Transverse colon (tissue), 3 donors: ENCODE measurements around the gene ZNF599.

Experiments used
- CTCF ChIP-seq, 5 experiments: fragments of 200-600 bp in 3 of 5; fragments of 450-650 bp in 2 of 5; sonication (generic) in 3 of 5; IDR thresholded peaks; 1 replicate in 2 of 5; 2 replicates in 3 of 5; pipeline ENCODE4 v1.5.1; 2016 to 2017; ENCODE audit warnings: antibody characterized with exemption in 5 of 5, inconsistent platforms in 3 of 5, mild to moderate bottlenecking in 2 of 5, moderate library complexity in 1 of 5
- POLR2A ChIP-seq: fragments of 450-650 bp; IDR thresholded peaks from one replicate; pipeline ENCODE4 v1.6.1; 2016; ENCODE audit warnings: antibody characterized with exemption, mild to moderate bottlenecking, moderate library complexity

DNA sequence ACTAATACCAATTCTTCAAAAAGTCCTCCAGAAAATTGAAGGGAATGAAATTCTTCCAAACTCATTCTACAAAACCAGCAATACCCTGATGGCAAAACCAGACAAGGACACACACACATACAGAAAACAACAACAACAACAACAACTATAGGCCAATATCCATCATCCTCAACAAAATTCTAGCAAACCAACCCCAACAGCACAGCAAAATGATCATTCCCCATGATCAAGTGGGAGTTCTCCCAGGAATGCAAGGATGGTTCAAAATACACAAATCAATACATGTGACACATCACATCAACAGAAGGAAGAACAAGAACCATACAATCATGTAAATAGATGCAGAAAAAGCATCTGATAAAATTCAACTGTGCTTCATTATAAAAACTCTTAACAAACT is 57.7 kb downstream of the ZNF599 start:
- TF ChIP-seq CTCF (IDR thresholded peaks at IDR 0.05) (no peak), POLR2A (no peak)
